HUDEP-2 (cell line): ENCODE measurements around the gene PRR20D.
"Not testable (repeated sequence)": the region's sequence is repeated elsewhere in the genome, so short reads cannot be mapped to it uniquely, and the experiment has no call there.

Experiments used
- DNase-seq, 76 experiments: peaks; one replicate each; lab custom pipeline; 2025; ENCODE audit not compliant: unreplicated experiment in 76 of 76; lab: John Stamatoyannopoulos, UW

Gene PRR20D

GRCh38 chr13:57160332-57160731 lies at the start of gene PRR20D:
Gene PRR20D, plus strand, starts transcription at chr13:57160632. Its CDS starts 387 bp downstream, at chr13:57161019.
- not testable (repeated sequence) for DNase-seq

DNA sequence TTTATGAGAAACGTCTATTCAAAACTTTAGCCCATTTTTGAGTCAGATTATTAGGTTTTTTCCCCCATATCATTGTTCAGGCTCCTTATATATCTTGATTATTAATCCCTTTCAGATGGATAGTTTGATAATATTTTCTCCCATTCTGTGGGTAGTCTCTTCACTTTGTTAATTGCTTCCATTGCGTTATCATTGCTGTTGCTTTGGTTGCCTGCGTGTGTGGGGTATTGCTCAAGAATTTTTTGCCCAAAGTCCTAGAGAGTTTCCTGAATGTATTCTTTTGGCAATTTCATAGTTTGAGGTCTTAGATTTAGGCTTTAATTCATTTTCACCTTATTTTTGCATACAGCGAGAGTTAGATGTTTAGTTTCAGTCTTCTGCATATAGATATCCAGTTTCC lies 45.5 kb upstream of the PRR20D start:
- DNase-seq: no peak

GRCh38 chr13:57123681-57124080 lies 36.8 kb upstream of the PRR20D start:
- DNase-seq: no peak

DNA sequence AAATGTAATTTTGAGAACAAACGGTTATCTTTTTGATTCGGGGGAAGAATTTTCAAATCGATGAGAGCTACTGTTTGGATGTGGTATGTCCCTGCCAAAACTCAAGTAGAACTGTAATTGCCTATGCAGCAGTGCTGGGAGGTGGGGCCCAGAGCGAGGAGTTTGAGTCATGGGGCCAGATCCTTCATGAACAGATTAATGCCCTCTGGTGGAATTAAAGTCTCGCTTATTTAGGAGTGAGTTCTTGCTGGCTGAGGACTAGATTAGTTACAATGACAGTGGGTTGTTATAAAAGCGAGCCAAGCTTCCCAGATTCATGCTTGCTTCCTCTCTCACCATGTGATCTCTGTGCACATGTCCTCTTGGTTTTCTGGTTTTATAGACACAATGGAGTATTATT lies 31.5 kb upstream of the PRR20D start:
- no peak for DNase-seq

DNA sequence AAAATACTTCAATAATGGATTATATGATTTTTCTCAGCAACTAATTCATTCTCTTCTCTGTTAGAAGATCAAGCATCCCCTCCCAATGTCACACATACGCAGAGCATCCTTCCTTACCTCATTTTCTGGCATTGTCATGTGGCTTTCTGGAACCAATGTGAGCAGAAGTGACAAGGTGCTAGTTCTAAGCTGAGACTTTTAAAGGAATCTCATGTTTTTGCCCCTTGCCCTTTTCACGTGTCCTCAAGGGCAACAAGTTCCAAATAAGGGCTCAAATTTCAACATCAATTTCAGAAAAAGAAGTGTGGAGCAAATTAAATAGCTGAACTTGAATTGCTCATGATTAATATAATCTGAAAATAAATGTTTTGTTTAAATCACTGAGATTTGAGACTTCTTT lies 24.3 kb upstream of the PRR20D start:
- DNase-seq: no peak

GRCh38 chr13:57137585-57137984 lies 22.8 kb upstream of the PRR20D start:
- no peak for DNase-seq

GRCh38 chr13:57138988-57139387 lies 21.4 kb upstream of the PRR20D start:
- no peak for DNase-seq

DNA sequence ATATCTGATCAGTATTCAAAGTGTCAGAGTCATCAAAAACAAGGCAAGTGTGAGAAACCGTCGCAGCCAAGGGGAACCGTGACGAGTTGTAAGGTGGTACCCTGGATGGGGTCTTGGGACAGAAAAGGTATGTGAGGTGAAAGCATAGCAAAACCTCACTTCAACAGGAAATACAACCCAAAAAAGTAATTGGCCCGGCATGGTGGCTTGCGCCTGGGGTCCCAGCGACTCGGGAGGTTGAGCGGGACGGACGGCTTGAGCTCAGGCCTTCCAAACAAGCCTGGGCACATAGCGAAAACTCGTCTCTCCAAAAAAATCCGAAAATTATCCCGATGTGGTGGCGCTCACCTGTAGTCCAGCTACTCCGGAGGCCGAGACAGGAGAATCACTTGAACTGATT lies 20.7 kb upstream of the PRR20D start:
- not testable (repeated sequence) for DNase-seq

DNA sequence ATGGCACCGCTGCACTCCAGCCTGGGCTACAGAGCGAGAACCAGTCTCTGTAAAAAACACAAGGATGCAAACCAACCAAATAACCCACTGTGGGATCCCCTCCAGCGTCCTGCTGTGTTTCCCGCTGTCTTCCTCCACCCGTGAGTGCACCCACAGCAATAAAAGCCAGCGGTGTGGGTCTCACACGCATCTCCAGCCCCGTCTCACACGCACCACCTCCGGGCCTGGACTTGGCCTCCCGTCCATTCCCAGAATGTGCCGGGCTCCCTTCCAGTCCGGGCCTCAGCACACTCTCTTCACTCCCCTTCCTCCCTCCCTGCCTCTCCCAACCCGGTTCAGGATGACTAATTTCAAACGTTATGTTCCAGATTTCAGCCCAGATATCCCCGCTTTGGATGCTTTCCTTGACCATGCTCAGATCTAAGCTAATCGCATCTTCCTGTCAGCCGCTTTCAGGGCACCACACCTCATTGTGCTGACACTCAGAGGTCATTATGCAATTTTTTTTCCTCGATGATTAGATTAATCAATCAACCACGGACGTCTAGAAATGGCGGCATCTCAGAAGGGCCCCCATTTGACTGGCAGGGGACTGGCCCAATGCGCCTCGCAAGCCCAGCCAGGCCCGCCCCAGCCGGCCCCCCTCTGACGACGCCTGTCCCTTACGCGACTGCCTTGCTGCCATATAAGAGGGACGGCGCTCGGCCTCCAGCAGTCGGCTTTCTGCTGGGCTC lies 20.0 kb upstream of the PRR20D start, which contains the start of gene PRR20A:
TSS of gene PRR20A (plus strand) at position 684 of the 734 bp plus-strand sequence. CDS start 387 bp downstream, outside the sequence.
- DNase-seq: not testable (repeated sequence)

DNA sequence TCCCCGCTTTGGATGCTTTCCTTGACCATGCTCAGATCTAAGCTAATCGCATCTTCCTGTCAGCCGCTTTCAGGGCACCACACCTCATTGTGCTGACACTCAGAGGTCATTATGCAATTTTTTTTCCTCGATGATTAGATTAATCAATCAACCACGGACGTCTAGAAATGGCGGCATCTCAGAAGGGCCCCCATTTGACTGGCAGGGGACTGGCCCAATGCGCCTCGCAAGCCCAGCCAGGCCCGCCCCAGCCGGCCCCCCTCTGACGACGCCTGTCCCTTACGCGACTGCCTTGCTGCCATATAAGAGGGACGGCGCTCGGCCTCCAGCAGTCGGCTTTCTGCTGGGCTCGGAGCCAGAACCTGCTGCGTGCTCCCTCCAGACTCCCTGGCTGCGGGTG lies 13.2 kb upstream of the PRR20D start, which contains the start of gene PRR20B:
TSS of gene PRR20B (plus strand) at position 301 of the 400 bp plus-strand sequence. CDS start 387 bp downstream, outside the sequence.
- not testable (repeated sequence) for DNase-seq

DNA sequence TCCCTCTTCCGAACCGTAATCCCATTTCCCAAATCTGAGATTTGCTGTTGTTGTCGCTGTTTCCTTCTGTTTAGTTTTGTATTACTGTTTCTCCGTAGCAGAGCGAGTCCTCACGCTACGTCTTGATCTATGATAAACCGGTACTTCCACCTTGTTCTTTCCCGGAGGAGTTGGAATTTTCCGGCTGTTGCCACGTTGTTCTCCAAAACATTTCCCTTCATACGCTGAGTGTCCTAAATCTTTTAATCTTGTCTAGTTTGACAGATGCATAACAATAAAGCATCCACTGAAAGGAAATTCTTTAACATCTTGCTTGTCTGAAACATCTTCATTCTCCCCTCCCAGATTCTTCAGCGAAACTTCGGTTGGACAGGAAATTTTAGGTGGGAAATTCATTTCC lies 12.3 kb upstream of the PRR20D start:
- DNase-seq: not testable (repeated sequence)

DNA sequence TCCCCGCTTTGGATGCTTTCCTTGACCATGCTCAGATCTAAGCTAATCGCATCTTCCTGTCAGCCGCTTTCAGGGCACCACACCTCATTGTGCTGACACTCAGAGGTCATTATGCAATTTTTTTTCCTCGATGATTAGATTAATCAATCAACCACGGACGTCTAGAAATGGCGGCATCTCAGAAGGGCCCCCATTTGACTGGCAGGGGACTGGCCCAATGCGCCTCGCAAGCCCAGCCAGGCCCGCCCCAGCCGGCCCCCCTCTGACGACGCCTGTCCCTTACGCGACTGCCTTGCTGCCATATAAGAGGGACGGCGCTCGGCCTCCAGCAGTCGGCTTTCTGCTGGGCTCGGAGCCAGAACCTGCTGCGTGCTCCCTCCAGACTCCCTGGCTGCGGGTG lies 6.7 kb upstream of the PRR20D start, which contains the start of gene PRR20C:
TSS of gene PRR20C (plus strand) at position 301 of the 400 bp plus-strand sequence. CDS start 387 bp downstream, outside the sequence.
- not testable (repeated sequence) for DNase-seq

GRCh38 chr13:57166897-57167296 lies 6.5 kb downstream of the PRR20D start, which contains the start of gene PRR20E:
Gene PRR20E, plus strand, starts transcription at chr13:57167197. Its CDS starts 387 bp downstream, at chr13:57167584.
- DNase-seq: not testable (repeated sequence)

- DNase-seq: no peak
These were observed 31.2 kb downstream of the PRR20D start for GRCh38 chr13:57191667-57192066.

GRCh38 chr13:57212989-57213388 lies 52.6 kb downstream of the PRR20D start:
- DNase-seq: no peak
